Breast epithelium (tissue), 4 donors: ENCODE measurements around the gene NHERF2. TPM values are rescaled to one million over a fixed set of nuclear protein-coding genes. Genes with fewer than 3 reads are reported as not detected.

Source experiments
- DNase-seq, 2 donors: peaks; one replicate each; pipeline ENCODE4 v3.0.0-alpha.2; 2019; ENCODE audit warnings: low spot score in 2 of 2
- H3K27ac ChIP-seq, 2 donors: fragments of 200-600 bp; sonication (generic) in 1 of 2; one replicate each; pipeline ENCODE4 v1.5.1; 2016 to 2019; ENCODE audit warnings: mild to moderate bottlenecking in 1 of 2
- H3K27me3 ChIP-seq, 2 donors: fragments of 200-600 bp; sonication (generic) in 1 of 2; one replicate each; pipeline versions ENCODE4 v1.5.1 to v1.6.0; 2017 to 2019; ENCODE audit warnings: control low read depth in 1 of 2, mild to moderate bottlenecking in 1 of 2
- H3K36me3 ChIP-seq: fragments of 200-600 bp; one replicate; pipeline ENCODE4 v1.5.1; 2019
- H3K4me1 ChIP-seq, 2 donors: fragments of 200-600 bp; sonication (generic); one replicate each; pipeline ENCODE4 v1.5.1; 2016 to 2019; ENCODE audit warnings: control low read depth in 1 of 2
- H3K4me3 ChIP-seq, 3 donors: fragments of 200-600 bp; sonication (generic); 1 replicate in 2 of 3; 2 replicates in 1 of 3; pipeline ENCODE4 v1.5.1; 2016 to 2019; ENCODE audit warnings: mild to moderate bottlenecking in 3 of 3, moderate library complexity in 2 of 3
- H3K9me3 ChIP-seq, 2 donors: fragments of 200-600 bp; sonication (generic) in 1 of 2; one replicate each; pipeline ENCODE4 v1.5.1; 2016 to 2019; ENCODE audit warnings: control low read depth in 1 of 2
- POLR2A ChIP-seq: fragments of 450-650 bp; IDR thresholded peaks from one replicate; pipeline ENCODE4 v1.6.1; 2016; ENCODE audit warnings: antibody characterized with exemption, mild to moderate bottlenecking, moderate library complexity
- POLR2AphosphoS5 ChIP-seq, 3 donors: sonication (generic); formaldehyde crosslinking; IDR thresholded peaks; one replicate each; pipeline ENCODE4 v1.6.1; 2017; ENCODE audit warnings: antibody characterized with exemption in 3 of 3
- intact Hi-C: fragments of 100-400 bp; cut with DNase I; formaldehyde crosslinking; loops from one replicate; pipeline ENCODE4 v1.15.1; 2023; ENCODE audit warnings: low total_unique reads
- total RNA-seq, 3 donors: library from RNA; depleted of rRNA; stranded (reverse); fragments of >200 nt; gene quantifications; one replicate each; pipeline ENCODE4 v1.1.0, GENCODE V29; 2016
- TF ChIP-seq, protein P1 (sequence below), 3 donors: fragments of 450-650 bp; IDR thresholded peaks; one replicate each; pipeline ENCODE4 v1.5.1; 2016 to 2017; ENCODE audit warnings: antibody characterized with exemption in 3 of 3, mild to moderate bottlenecking in 3 of 3, moderate library complexity in 3 of 3

Gene NHERF2
- total RNA-seq, 3 donors from 2014 or later, result 31.5 to 58.3 (median 38.9) TPM

DNA sequence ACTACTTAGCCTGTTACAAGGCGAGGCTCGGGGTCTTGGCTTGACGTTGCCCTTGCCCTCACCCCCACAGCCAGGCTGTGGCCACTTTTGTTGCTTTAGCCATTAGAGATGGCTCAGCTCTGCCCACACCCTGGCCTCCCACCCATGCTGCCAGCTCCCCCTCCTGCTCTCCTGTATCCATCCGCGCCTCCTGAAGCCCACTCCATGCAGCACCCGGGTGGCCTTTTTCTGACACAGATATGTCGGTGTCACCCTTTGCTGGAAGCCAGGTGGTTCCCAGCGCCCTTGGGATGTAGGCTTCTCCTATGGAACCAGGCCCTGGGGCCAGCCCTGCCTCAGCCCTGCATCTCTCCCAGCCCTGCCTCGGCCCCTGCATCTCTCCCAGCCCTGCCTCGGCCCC, 30.7 kb downstream of the NHERF2 start:
- intact Hi-C loops, result no loop called here
- TF ChIP-seq POLR2AphosphoS5 (IDR thresholded peaks at IDR 0.05) (no peak), POLR2A (no peak)
- TF ChIP-seq, protein P1, sequence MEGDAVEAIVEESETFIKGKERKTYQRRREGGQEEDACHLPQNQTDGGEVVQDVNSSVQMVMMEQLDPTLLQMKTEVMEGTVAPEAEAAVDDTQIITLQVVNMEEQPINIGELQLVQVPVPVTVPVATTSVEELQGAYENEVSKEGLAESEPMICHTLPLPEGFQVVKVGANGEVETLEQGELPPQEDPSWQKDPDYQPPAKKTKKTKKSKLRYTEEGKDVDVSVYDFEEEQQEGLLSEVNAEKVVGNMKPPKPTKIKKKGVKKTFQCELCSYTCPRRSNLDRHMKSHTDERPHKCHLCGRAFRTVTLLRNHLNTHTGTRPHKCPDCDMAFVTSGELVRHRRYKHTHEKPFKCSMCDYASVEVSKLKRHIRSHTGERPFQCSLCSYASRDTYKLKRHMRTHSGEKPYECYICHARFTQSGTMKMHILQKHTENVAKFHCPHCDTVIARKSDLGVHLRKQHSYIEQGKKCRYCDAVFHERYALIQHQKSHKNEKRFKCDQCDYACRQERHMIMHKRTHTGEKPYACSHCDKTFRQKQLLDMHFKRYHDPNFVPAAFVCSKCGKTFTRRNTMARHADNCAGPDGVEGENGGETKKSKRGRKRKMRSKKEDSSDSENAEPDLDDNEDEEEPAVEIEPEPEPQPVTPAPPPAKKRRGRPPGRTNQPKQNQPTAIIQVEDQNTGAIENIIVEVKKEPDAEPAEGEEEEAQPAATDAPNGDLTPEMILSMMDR (IDR thresholded peaks at IDR 0.05), result no peak
- no peak overlapping the region for H3K27ac ChIP-seq
- no peaks in the 10 kb centered on the region for H3K9me3 ChIP-seq
- no peak overlapping the region for H3K4me3 ChIP-seq
- no peaks in the 10 kb centered on the region for H3K4me1 ChIP-seq
- no peak for DNase-seq
- no peaks in the 10 kb centered on the region for H3K36me3 ChIP-seq
- no peaks in the 10 kb centered on the region for H3K27me3 ChIP-seq

DNA sequence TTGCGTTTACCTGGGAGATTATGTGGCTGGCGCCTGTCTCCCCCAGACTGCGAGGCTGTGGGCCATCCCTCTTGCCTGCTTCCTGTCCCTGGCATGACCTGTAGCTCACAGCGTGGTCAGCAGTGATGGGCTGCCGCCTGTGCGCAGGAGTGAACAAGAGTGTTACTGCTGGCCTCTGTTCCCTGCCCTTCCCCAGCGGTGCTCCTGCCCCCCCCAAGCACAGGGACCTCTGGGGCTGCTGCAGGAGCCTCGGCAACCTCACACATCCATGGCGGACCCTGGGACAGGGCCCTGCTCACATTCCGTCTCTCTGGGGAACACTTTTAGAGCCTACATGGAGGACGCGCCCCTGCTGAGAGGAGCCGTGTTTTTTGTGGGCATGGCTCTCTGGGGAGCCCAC, 31.7 kb downstream of the NHERF2 start:
- H3K27me3 ChIP-seq, result no peaks in the 10 kb centered on the region
- H3K27ac ChIP-seq, result no peak overlapping the region
- no peak for TF ChIP-seq POLR2A
- TF ChIP-seq, protein P1 (IDR thresholded peaks at IDR 0.05), result no peak
- no peak for TF ChIP-seq POLR2AphosphoS5 (IDR thresholded peaks at IDR 0.05)
- H3K4me3 ChIP-seq, result no peak overlapping the region
- intact Hi-C loops, result no loop called here
- DNase-seq, result no peak
- no peaks in the 10 kb centered on the region for H3K4me1 ChIP-seq
- no peaks in the 10 kb centered on the region for H3K36me3 ChIP-seq
- H3K9me3 ChIP-seq, result no peaks in the 10 kb centered on the region

DNA sequence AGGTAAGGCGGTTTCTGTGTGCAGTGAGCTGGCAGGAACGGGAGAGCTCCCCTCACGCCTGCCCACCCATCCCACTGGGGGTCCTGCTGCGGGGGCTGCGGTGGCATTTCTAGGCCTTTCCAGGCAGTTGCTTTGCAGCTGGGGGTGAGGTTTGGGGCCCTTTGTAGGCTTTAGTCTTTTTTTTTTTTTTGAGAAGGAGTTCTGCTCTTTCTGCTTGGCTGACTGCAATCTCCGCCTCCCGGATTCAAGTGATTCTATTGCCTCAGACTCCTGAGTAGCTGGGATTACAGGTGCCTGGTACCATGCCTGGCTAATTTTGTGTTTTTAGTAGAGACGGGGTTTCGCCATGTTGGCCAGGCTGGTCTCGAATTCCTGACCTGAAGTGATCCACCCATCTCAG, 32.2 kb downstream of the NHERF2 start:
- no peaks in the 10 kb centered on the region for H3K36me3 ChIP-seq
- no peaks in the 10 kb centered on the region for H3K4me1 ChIP-seq
- H3K27ac ChIP-seq, result no peak overlapping the region
- H3K9me3 ChIP-seq, result no peaks in the 10 kb centered on the region
- H3K4me3 ChIP-seq, result no peak overlapping the region
- TF ChIP-seq, protein P1 (IDR thresholded peaks at IDR 0.05), result no peak
- TF ChIP-seq POLR2AphosphoS5 (IDR thresholded peaks at IDR 0.05) (no peak), POLR2A (no peak)
- no peak for DNase-seq
- intact Hi-C loops, result no loop called here
- no peaks in the 10 kb centered on the region for H3K27me3 ChIP-seq

DNA sequence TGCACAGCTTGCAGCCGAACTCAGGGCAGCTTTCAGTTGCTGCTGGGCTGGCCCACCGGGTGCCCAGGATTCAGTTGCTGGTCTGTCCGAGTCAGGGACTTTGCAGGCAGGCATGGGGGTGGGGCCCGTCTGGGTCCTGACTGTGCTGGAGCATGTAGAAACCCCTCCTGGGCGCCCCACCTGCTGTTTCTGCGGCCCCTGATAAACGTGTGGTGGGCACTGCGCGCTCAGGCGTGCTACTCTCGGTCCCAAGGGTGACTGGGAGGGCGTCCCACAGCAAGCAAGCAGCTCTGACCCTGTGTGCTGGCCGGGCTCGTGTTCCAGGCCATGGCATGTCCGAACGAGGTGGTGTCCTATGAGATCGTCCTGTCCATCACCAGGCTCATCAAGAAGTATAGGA, 33.6 kb downstream of the NHERF2 start:
- intact Hi-C loops, result no loop called here
- no peak for DNase-seq
- H3K27me3 ChIP-seq, result no peaks in the 10 kb centered on the region
- no peaks in the 10 kb centered on the region for H3K36me3 ChIP-seq
- H3K4me3 ChIP-seq, result no peak overlapping the region
- TF ChIP-seq POLR2AphosphoS5 (IDR thresholded peaks at IDR 0.05), result no peak
- TF ChIP-seq, protein P1 (IDR thresholded peaks at IDR 0.05), result no peak
- TF ChIP-seq POLR2A, result no peak
- H3K9me3 ChIP-seq, result no peaks in the 10 kb centered on the region
- H3K4me1 ChIP-seq, result no peaks in the 10 kb centered on the region
- H3K27ac ChIP-seq, result no peak overlapping the region

DNA sequence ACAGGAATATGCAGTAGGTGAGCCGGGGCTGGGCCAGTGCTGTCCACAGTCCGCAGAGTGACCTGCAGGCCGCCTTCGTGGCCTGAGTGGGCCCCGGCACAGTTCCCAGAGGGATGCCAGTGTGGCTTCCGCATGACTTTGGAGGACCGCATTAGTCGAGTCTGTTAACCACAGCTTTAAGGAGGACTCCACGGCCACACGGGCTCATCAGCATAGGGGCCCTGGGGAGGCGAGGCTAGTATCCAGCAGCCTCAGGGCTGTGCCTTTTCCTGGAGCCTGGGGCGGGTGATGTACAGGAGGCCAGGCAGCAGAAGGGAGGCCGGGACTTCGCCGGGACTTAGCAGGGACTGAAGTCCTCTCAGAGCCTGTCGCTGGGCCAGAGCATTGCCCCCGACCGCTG, 34.3 kb downstream of the NHERF2 start:
- H3K4me1 ChIP-seq, result no peaks in the 10 kb centered on the region
- DNase-seq, result no peak
- TF ChIP-seq POLR2A (no peak), POLR2AphosphoS5 (IDR thresholded peaks at IDR 0.05) (no peak)
- TF ChIP-seq, protein P1 (IDR thresholded peaks at IDR 0.05), result no peak
- no peaks in the 10 kb centered on the region for H3K36me3 ChIP-seq
- H3K4me3 ChIP-seq, result no peak overlapping the region
- H3K27me3 ChIP-seq, result no peaks in the 10 kb centered on the region
- intact Hi-C loops, result no loop called here
- H3K27ac ChIP-seq, result no peak overlapping the region
- no peaks in the 10 kb centered on the region for H3K9me3 ChIP-seq
